Measurements from ENCODE around the gene PTGS1. TPM values are rescaled to one million over a fixed set of nuclear protein-coding genes. Genes with fewer than 3 reads are reported as not detected.
A peak's percentile ranks its signal among the peaks of the same experiment; 100 is the strongest.

Gene PTGS1
- total and polyA plus RNA-seq, 2 of the 8 experiments (the other 6 are each of a cell fraction or from before 2014, with no cell fraction given) = 1.1 to 1.9 TPM

DNA sequence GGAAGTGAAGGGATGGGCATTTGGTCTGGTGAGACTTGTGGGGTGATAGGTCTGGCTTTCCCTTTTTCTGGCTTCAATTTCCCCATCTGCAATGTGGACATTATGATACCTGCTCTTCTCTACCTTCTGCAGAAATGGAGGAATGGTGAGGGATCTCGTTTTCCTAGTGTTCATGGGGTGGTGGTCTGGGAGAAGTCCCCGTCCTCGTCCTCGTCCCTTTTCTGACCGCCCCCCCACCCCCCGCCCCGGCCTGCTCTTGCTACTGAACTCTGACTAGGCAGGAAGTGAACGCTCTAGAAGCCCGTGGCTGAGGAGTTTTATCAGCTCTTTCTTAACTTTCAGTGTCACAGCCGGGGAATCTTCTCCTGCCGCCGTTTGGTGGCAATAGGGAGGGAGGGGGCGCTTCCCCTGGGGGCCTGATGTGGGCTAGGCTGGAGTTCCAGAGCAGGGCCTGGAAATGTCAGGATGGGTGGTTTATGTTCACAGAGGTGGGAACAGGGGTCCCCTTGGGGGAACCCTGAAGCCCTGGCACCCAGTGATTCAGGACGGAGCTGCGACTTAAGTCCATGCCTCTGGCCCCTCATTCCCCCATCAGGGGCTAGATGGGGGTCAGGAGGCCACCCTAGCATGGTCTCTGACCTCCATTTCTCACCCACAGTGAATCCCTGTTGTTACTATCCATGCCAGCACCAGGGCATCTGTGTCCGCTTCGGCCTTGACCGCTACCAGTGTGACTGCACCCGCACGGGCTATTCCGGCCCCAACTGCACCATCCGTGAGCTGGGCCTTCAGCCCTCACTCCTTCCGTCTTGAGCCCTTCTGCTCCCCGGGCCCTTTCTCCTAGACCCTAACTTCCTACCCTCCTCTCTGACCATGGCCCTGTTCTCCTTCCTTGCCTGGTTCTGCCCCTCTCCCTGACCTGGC, 6.7 kb downstream of the PTGS1 start:
- Histone ChIP-seq H4K5ac (ENCODE audit: insufficient read length, low read depth, low read length) (no peak overlapping the region), H3K9ac (replicated peaks in 1 of 4; ENCODE audit: extremely low read depth in 1 of 4, low read depth in 3 of 4, low read length in 3 of 4) (no peak overlapping the region), H3K23ac (ENCODE audit: insufficient read length) (no peak overlapping the region), H3K79me1 (ENCODE audit: low read depth, low read length) (no peaks in the 10 kb centered on the region), H3K14ac (ENCODE audit: insufficient read length) (no peak overlapping the region), H2AK5ac (ENCODE audit: low read depth, low read length) (no peak overlapping the region), H2BK12ac (ENCODE audit: low read depth, low read length) (peak overlapping the region; percentile 68; the same call in 1 of the 2 replicates), H3K27ac (ENCODE audit: low read depth, low read length) (no peak overlapping the region), H3K36me3 (ENCODE audit: control insufficient read depth in 2 of 4, insufficient read depth in 4 of 4, low read length in 3 of 4) (no peaks in the 10 kb centered on the region), H3K9me3 (ENCODE audit: insufficient read depth in 2 of 2, low read depth in 1 of 2, low read length in 1 of 2) (0 out of 4 replicates have a peak, but pooled peaks cover 0 to 5% of the 10 kb centered on the region in 2 experiments), H3K4me2 (ENCODE audit: insufficient read depth in 1 of 2, low read depth in 2 of 2, low read length in 2 of 2) (no peak overlapping the region), H3K4me1 (replicated peaks in 1 of 4; ENCODE audit: control insufficient read depth in 3 of 4, insufficient read depth in 4 of 4, low read length in 3 of 4) (peaks cover 12 to 21% (median 16%) of the 10 kb centered on the region in 4 experiments), H3K4me3 (ENCODE audit: extremely low read depth in 1 of 4, insufficient read depth in 2 of 4, low read depth in 3 of 4, low read length in 4 of 4) (no peak overlapping the region), H2BK15ac (ENCODE audit: low read length) (no peak overlapping the region), H4K20me1 (replicated peaks in 1 of 2; ENCODE audit: control insufficient read depth in 1 of 2, insufficient read depth in 2 of 2, low read length in 2 of 2) (no peaks in the 10 kb centered on the region), H2BK5ac (ENCODE audit: low read depth, low read length) (no peak overlapping the region), H3K23me2 (ENCODE audit: low read depth, low read length) (no peaks in the 10 kb centered on the region), H3K79me2 (ENCODE audit: control insufficient read depth in 1 of 2, insufficient read depth in 2 of 2, low read length in 2 of 2) (no peaks in the 10 kb centered on the region), H2AFZ (ENCODE audit: low read length) (no peak overlapping the region), H3K4ac (replicated peaks; ENCODE audit: insufficient read length, low read depth, low read length) (no peak overlapping the region), H2BK120ac (replicated peaks; ENCODE audit: low read depth, low read length) (no peak overlapping the region), H2BK20ac (ENCODE audit: low read length) (0 out of 2 replicates have a peak overlapping the region, but pooled peaks have one; percentile 48), H3K56ac (replicated peaks; ENCODE audit: insufficient read length, low read depth, low read length) (no peak overlapping the region), H3K18ac (ENCODE audit: extremely low read depth, low read length) (no peak overlapping the region), H3K27me3 (replicated peaks in 1 of 4; ENCODE audit: control insufficient read depth in 3 of 4, extremely low read depth in 1 of 4, insufficient read depth in 3 of 4, low read length in 3 of 4) (peaks cover 0 to 15% (median 8%) of the 10 kb centered on the region in 4 experiments; a peak in 6 of 7 replicates), H4K8ac (ENCODE audit: extremely low read depth, insufficient read depth, low read length) (0 out of 2 replicates have a peak overlapping the region, but pooled peaks have one; percentile 45), H4K91ac (replicated peaks; ENCODE audit: insufficient read length, low read length) (peak overlapping the region; percentile 22)
- WGBS, 2 experiments (ENCODE audit: extremely low coverage in 1 of 2, insufficient coverage in 1 of 2, insufficient read length in 1 of 2, insufficient replicate concordance in 2 of 2, low coverage in 1 of 2, low lambda C conversion rate in 2 of 2, missing lambda C conversion rate in 1 of 2) = 77% methylated on average over 23 of the region's 24 CpGs; no CpG with 5 or more reads in 1 of the 2 experiments
- DNase-seq (ENCODE audit: low read depth in 1 of 2, low spot score in 2 of 2) (no peak), FAIRE-seq (no peak)
- ChIA-PET POLR2A (ENCODE audit: partially characterized antibody) (no interaction called here), CTCF (ENCODE audit: partially characterized antibody) (interaction anchor here (1.1 to 4.9 kb wide), 10 partner anchors 12 to 433 kb away, joined by 3 to 43 read pairs (median 5); no protein-coding TSS in a partner anchor)
- TF ChIP-seq KDM1A (IDR thresholded peaks at IDR 0.05; ENCODE audit: borderline replicate concordance, low read length) = no peak
- no peak for TF ChIP-seq SP4 (IDR thresholded peaks at IDR 0.05; ENCODE audit: low read length)
- no peak for TF ChIP-seq SRF (IDR thresholded peaks at IDR 0.05; ENCODE audit: low read depth, low read length)
- no peak for TF ChIP-seq FOSL1 (IDR thresholded peaks at IDR 0.05; ENCODE audit: insufficient read depth, low read depth, low read length)
- no peak for TF ChIP-seq TAF7 (optimal IDR thresholded peaks at IDR 0.05; ENCODE audit: borderline replicate concordance, low read depth, low read length)
- TF ChIP-seq CTBP2 (IDR thresholded peaks at IDR 0.05; ENCODE audit: borderline replicate concordance, insufficient read depth, insufficient read length, low read length) = no peak
- TF ChIP-seq GABPA (IDR thresholded peaks at IDR 0.05; ENCODE audit: borderline replicate concordance, insufficient read depth, low read length) = no peak
- no peak for TF ChIP-seq RFX5 (IDR thresholded peaks at IDR 0.05; ENCODE audit: borderline replicate concordance, low read depth, low read length)
- TF ChIP-seq JUND (IDR thresholded peaks at IDR 0.05; ENCODE audit: low read length) = no peak
- TF ChIP-seq CBX5 (IDR thresholded peaks at IDR 0.05; ENCODE audit: low read depth, low read length) = no peak

All from H1 (cell line).